ENCODE measurements around the gene GPR39.

DNA sequence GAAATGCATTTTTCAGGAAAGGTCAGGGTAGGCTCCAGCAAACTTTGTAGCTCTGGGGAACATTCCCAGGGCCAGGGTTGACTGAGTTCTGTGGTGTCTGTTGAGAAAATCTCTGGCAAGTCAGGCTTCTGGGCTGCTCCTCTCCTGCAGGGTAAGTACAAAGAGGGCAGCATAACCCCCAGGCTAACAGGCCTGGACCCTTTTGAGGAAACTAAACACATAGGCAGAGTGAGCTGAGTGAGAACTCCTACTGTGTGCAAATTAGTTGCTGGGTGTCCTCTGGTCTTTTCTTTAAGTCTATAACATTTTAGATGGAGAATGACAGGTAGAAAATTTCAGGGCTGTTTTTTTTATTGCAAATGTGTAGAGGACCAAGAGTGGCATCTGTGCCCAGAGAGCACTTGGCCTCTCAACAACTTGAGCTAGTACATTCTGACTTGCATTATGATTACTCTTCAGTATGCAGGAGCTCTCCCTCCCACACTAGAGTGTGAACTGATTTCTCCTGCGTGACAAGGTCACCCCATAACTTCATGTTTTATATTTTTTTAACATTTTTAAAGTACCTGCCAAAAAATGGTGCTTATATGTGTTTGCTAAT lies 49.9 kb downstream of the GPR39 start:
- TF ChIP-seq, protein P1, sequence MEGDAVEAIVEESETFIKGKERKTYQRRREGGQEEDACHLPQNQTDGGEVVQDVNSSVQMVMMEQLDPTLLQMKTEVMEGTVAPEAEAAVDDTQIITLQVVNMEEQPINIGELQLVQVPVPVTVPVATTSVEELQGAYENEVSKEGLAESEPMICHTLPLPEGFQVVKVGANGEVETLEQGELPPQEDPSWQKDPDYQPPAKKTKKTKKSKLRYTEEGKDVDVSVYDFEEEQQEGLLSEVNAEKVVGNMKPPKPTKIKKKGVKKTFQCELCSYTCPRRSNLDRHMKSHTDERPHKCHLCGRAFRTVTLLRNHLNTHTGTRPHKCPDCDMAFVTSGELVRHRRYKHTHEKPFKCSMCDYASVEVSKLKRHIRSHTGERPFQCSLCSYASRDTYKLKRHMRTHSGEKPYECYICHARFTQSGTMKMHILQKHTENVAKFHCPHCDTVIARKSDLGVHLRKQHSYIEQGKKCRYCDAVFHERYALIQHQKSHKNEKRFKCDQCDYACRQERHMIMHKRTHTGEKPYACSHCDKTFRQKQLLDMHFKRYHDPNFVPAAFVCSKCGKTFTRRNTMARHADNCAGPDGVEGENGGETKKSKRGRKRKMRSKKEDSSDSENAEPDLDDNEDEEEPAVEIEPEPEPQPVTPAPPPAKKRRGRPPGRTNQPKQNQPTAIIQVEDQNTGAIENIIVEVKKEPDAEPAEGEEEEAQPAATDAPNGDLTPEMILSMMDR (IDR thresholded peaks at IDR 0.05) = no peak
- TF ChIP-seq POLR2A (IDR thresholded peaks at IDR 0.05; ENCODE audit: low read depth) = no peak
- TF ChIP-seq EP300 (IDR thresholded peaks at IDR 0.05) = no peak
- no peak for TF ChIP-seq POLR2AphosphoS5 (IDR thresholded peaks at IDR 0.05)

Measured in esophagus muscularis mucosa (tissue), 4 donors.